Fibroblast of pulmonary artery (primary cell): Measurements from ENCODE around the gene FSHR.

Source experiments
- DNase-seq: peaks from one replicate; pipeline ENCODE4 v3.0.0-alpha.2; 2010; ENCODE audit warnings: low read depth
- H3K4me3 ChIP-seq: replicated peaks from 2 replicates; pipeline ENCODE4 v1.5.1; 2011; ENCODE audit warnings: low read depth, mild to moderate bottlenecking, control low read depth, low read length, moderate library complexity
- TF ChIP-seq, protein P1 (sequence below): IDR thresholded peaks from 2 replicates; pipeline ENCODE4 v1.5.1; 2011; ENCODE audit warnings: mild to moderate bottlenecking, control low read depth, low read length, inconsistent platforms; ENCODE audit errors: missing control alignments

FSHR gene

DNA sequence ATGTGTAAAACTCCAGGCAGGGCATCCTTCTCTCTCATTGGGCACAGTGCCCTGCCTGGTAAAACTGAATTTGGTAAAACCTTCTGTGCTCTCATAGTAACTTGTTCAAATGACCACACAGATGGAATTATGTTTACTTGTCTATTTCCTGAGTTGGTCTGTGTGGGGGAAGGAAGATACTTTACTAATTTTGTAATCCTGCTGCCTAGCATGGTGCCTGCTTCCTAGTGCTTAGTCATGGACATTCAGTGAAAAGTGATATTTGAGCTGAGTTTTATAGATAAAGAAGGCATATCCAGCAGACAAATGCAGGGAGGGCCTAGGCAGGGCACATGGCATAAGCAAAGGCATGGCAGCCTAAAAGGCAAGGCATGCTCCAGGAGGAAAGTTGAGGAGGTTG, 199.4 kb downstream of the FSHR start:
- TF ChIP-seq, protein P1, sequence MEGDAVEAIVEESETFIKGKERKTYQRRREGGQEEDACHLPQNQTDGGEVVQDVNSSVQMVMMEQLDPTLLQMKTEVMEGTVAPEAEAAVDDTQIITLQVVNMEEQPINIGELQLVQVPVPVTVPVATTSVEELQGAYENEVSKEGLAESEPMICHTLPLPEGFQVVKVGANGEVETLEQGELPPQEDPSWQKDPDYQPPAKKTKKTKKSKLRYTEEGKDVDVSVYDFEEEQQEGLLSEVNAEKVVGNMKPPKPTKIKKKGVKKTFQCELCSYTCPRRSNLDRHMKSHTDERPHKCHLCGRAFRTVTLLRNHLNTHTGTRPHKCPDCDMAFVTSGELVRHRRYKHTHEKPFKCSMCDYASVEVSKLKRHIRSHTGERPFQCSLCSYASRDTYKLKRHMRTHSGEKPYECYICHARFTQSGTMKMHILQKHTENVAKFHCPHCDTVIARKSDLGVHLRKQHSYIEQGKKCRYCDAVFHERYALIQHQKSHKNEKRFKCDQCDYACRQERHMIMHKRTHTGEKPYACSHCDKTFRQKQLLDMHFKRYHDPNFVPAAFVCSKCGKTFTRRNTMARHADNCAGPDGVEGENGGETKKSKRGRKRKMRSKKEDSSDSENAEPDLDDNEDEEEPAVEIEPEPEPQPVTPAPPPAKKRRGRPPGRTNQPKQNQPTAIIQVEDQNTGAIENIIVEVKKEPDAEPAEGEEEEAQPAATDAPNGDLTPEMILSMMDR: no peak
- H3K4me3 ChIP-seq: no peak overlapping the region
- DNase-seq: no peak

DNA sequence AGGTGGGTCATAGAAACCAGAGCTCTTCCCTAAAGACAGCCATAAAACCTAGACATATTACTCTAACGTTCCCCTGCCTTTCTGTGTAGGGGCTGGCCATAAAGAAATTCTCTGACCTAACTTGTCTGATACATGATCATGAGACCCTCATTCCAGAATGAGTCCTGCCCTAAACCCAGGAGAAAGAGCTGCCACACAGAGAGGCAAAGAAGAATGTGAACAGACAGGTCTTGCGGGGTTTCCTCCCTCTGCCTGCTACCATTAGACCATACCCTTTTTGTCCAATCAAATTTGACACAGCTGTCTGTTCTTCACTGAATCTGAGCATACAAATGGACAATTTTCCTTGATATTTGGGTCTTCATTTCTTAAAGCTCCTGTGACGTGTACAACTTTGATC, 200.0 kb downstream of the FSHR start:
- TF ChIP-seq, protein P1: no peak
- no peak for DNase-seq
- H3K4me3 ChIP-seq: no peak overlapping the region

DNA sequence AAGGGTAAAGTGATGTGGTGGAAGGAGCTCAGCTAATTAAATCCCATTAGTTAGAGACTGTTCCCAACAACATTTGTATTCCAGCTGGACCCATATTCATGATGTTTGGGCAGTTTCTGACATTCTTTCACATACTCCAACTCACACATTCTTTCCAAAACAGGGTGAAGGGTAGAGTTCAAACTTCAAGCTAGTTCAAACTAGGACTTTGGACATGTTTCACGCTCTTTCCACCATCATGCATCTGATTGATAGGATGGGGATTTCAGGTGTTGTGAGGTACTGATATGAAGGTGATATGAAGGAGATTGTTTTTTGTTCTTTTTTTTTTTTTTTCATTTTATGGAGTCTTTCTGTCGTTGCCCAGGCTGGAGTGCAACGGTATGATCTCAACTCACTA, 201.7 kb downstream of the FSHR start:
- H3K4me3 ChIP-seq: no peak overlapping the region
- TF ChIP-seq, protein P1: no peak
- no peak for DNase-seq

DNA sequence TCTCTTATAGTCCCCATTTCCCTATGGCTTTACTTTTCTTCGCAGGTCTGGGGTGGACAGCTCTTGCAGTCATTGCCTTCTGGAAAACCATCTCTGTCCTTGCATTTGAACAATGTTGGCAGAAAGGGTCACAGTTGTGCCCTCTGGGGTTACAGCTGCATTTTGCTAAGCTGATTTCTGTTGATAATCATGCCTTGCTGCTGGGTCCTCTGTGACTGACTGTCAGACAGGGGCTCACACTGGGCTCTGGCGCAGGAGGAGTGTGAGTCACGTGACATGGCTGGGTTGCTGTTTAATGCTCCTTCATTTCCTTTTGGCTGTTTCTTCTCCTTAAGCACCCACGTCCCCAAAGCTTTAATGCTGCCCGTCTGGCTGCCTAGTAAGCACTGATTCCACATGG, 202.2 kb downstream of the FSHR start:
- no peak overlapping the region for H3K4me3 ChIP-seq
- TF ChIP-seq, protein P1: no peak
- no peak for DNase-seq

DNA sequence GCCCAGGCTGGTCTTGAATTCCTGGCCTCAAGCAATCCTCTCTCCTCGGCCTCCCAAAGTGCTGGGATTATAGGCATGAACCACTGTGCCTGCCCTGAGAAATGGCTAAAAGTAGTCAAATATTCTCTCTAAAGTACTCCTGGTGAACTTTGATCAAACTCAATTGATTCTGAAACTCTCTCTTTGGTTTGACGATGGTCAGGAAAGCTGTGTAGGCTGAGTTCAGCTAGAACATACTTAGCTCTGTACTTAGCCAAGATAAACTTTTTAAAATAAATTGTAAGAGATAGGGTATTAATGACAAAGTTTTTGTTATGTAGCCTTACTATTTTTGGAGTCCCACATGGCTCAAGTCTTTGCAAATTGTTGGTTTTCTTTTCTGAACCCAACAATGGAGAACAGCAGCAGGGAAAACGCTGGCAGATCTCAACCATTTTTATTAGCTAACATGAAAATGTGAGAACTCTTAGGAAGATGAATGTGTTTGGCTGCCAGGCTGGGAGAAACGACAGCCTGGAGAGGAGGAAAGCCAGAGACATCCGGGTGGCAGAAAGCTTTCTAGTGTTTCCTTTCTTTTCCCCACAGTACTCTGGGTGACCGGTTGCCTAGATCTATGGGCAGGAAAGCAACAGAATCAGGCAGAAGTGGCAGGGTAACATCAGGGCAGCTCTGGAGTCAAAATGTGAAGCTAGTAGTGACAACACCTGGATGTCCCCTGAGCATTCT, 205.8 kb downstream of the FSHR start:
- TF ChIP-seq, protein P1: no peak

DNA sequence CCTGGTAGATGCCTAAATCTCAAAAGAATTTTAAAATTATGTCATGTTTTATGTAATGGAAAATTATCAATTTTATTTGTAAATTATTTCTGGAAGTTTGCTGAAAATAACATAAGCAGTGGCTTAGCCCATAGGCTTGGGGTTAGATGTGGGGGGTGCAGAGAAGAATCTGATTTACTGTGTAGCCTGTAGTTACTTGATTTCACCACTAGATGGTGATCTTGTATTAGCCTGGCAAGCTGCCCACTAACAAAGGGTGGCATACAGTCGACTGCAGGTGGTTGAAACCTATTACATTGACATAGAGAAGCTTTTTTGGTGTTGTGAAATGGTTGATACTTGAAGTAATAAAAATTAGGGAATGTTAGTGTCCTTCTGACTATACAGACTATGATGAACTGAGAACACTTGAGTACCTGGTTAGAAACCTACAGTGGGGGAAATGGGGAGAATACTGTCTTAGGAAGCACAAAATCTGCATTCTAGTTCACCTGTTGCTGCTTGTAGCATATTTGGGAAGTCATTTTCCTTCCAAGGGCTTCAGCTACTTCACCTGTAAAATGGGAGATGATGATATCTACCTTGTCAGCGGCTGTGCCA, 207.8 kb downstream of the FSHR start:
- DNase-seq: peak; percentile 64
- TF ChIP-seq, protein P1: peak; percentile 81
- H3K4me3 ChIP-seq: no peak overlapping the region

More for the DNA sequence above, 205.8 kb downstream of the FSHR start:
- DNase-seq: no peak
- H3K4me3 ChIP-seq: no peak overlapping the region

DNA sequence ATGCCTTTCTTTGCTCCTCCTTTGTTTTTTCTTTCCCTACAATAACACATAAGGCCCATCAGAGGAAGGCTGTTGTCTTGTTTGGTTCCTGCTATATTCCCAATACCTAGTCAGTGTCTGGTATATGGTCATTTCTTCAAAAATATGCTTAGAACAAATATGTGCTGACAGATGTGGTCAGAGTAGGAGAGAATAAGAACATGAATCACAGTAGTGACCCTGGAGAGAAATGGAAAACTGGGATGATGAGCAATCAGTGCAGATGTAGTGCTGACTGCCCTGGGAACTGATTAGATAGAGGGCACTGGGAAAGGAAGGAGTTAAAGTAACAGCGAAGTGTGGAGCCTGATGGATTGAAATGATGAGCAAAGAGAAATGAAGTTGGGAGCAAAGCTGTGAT, 209.4 kb downstream of the FSHR start:
- peak; percentile 7 for DNase-seq
- TF ChIP-seq, protein P1: no peak
- H3K4me3 ChIP-seq: no peak overlapping the region
